Endothelial cell of hepatic sinusoid (primary cell): ENCODE results near the gene UPK1A.

Experiments used
- in situ Hi-C: cut with HindIII; loops from 2 replicates; pipeline ENCODE4 v1.10.0; 2017; ENCODE audit warnings: low sequenced_read_pairs

UPK1A gene

GRCh38 chr19:35644206-35644986 is 21.9 kb upstream of the UPK1A start:
- in situ Hi-C loops = no loop called here

- in situ Hi-C loops = no loop called here
Measured at GRCh38 chr19:35644987-35645679, 21.2 kb upstream of the UPK1A start.

- in situ Hi-C loops = no loop called here
Measured at GRCh38 chr19:35645680-35646511, 20.4 kb upstream of the UPK1A start.

GRCh38 chr19:35648017-35648961 is 18.0 kb upstream of the UPK1A start, which contains the start of gene COX6B1:
Gene COX6B1, plus strand, starts transcription at chr19:35648323. Its CDS starts 2,921 bp downstream, at chr19:35651244.
- in situ Hi-C loops = no loop called here

- in situ Hi-C loops = no loop called here
Measured at GRCh38 chr19:35650581-35650980, 15.7 kb upstream of the UPK1A start.

- in situ Hi-C loops = loop anchor here (5.0 kb wide), 1 partner anchor 42 kb away; no protein-coding TSS in a partner anchor
Measured at GRCh38 chr19:35654828-35655227, 11.5 kb upstream of the UPK1A start.

GRCh38 chr19:35655600-35655999 is 10.7 kb upstream of the UPK1A start:
- in situ Hi-C loops = loop anchor here (5.0 kb wide), 1 partner anchor 42 kb away; no protein-coding TSS in a partner anchor

- in situ Hi-C loops = loop anchor here (5.0 kb wide), 1 partner anchor 41 kb away; no protein-coding TSS in a partner anchor
Measured at GRCh38 chr19:35656700-35657099, 9.6 kb upstream of the UPK1A start.

GRCh38 chr19:35657904-35658700 is 8.2 kb upstream of the UPK1A start:
- in situ Hi-C loops = loop anchor here (5.0 kb wide), 1 partner anchor 39 kb away; no protein-coding TSS in a partner anchor

GRCh38 chr19:35661995-35662340 is 4.3 kb upstream of the UPK1A start:
- in situ Hi-C loops = no loop called here

- in situ Hi-C loops = no loop called here
Measured at GRCh38 chr19:35663981-35664380, 2.3 kb upstream of the UPK1A start.

- in situ Hi-C loops = no loop called here
Measured at GRCh38 chr19:35665157-35665556, 1.2 kb upstream of the UPK1A start.

GRCh38 chr19:35665604-35666003 is 713 bp upstream of the UPK1A start:
- in situ Hi-C loops = no loop called here

- in situ Hi-C loops = no loop called here
Measured at GRCh38 chr19:35669566-35669965, 3.2 kb downstream of the UPK1A start.

- in situ Hi-C loops = no loop called here
Measured at GRCh38 chr19:35669974-35670373, 3.7 kb downstream of the UPK1A start.

GRCh38 chr19:35670686-35671085 is 4.4 kb downstream of the UPK1A start:
- in situ Hi-C loops = no loop called here

- in situ Hi-C loops = no loop called here
Measured at GRCh38 chr19:35671818-35672217, 5.5 kb downstream of the UPK1A start.

GRCh38 chr19:35673121-35673804 is 6.9 kb downstream of the UPK1A start:
- in situ Hi-C loops = no loop called here
